Ishikawa (cell line): ENCODE data around the gene C2orf49.

ENCODE experiments used
- CEBPB ChIP-seq: IDR thresholded peaks from 2 replicates; pipeline ENCODE4 v1.6.1; 2012
- CREB1 ChIP-seq: IDR thresholded peaks from 2 replicates; pipeline ENCODE4 v1.6.1; 2012; ENCODE audit warnings: low read depth
- EGR1 ChIP-seq: IDR thresholded peaks from 2 replicates; pipeline ENCODE4 v1.6.1; 2012
- EP300 ChIP-seq: IDR thresholded peaks from 2 replicates; pipeline ENCODE4 v1.6.1; 2012; ENCODE audit warnings: borderline replicate concordance
- FOXM1 ChIP-seq: IDR thresholded peaks from 2 replicates; pipeline ENCODE4 v1.6.1; 2012; ENCODE audit warnings: low read depth, borderline replicate concordance
- NFIC ChIP-seq: IDR thresholded peaks from 2 replicates; pipeline ENCODE4 v1.6.1; 2012
- RAD21 ChIP-seq: IDR thresholded peaks from 2 replicates; pipeline ENCODE4 v1.6.1; 2012; ENCODE audit warnings: low read depth
- REST ChIP-seq: IDR thresholded peaks from 2 replicates; pipeline ENCODE4 v1.6.1; 2012; ENCODE audit warnings: low read depth, mild to moderate bottlenecking
- TAF1 ChIP-seq: IDR thresholded peaks from 2 replicates; pipeline ENCODE4 v1.6.1; 2012; ENCODE audit warnings: low read depth, mild to moderate bottlenecking
- TCF12 ChIP-seq: IDR thresholded peaks from 2 replicates; pipeline ENCODE4 v1.6.1; 2012; ENCODE audit warnings: low read depth
- TEAD4 ChIP-seq: IDR thresholded peaks from 2 replicates; pipeline ENCODE4 v1.6.1; 2012
- YY1 ChIP-seq: IDR thresholded peaks from 2 replicates; pipeline ENCODE4 v1.6.1; 2012; ENCODE audit warnings: low read depth
- ZBTB7A ChIP-seq: IDR thresholded peaks from 2 replicates; pipeline ENCODE4 v1.6.1; 2012; ENCODE audit warnings: low read depth
- TF ChIP-seq, protein P1 (sequence below): IDR thresholded peaks from 2 replicates; pipeline ENCODE4 v1.6.1; 2012
- TF ChIP-seq, protein P2 (sequence below): IDR thresholded peaks from 2 replicates; pipeline ENCODE4 v1.6.1; 2012

Gene C2orf49

DNA sequence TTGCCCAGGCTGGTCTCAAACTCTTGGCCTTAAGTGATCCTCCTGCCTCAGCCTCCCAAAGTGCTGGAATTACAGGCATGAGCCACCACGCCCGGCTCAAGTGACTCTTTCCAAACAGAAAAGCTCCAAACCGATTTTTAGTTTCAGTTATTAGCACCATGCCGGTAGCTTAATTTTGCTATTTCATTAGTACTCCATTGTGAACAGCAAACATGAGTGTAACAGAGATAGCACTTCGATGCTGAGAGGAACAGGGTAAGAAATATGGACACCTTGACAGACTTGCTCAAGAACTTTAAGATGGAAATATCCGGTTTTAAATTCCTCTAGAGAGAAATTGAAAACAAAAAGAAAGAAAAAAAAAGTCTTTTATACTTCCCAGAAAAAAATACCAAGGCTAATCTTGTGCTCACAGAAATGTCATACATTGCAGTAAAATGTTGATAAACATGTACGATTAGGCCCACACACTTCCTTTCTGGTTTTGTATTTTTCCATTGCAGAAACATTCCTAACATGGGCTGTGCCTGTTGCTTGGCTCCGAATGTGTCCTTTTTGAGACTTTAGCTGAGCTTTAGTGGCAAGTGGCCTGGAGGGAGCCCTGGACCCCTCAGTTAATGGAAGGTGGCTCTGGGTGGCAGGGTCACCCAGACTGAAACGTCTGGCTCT, 43.2 kb downstream of the C2orf49 start:
- TF ChIP-seq TAF1, result no peak
- TF ChIP-seq CEBPB, result no peak
- no peak for TF ChIP-seq FOXM1
- TF ChIP-seq YY1, result no peak
- TF ChIP-seq EGR1, result no peak
- TF ChIP-seq, protein P1, sequence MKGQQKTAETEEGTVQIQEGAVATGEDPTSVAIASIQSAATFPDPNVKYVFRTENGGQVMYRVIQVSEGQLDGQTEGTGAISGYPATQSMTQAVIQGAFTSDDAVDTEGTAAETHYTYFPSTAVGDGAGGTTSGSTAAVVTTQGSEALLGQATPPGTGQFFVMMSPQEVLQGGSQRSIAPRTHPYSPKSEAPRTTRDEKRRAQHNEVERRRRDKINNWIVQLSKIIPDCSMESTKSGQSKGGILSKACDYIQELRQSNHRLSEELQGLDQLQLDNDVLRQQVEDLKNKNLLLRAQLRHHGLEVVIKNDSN, result no peak
- no peak for TF ChIP-seq EP300
- no peak for TF ChIP-seq RAD21
- no peak for TF ChIP-seq REST
- no peak for TF ChIP-seq TEAD4
- TF ChIP-seq ZBTB7A, result no peak
- no peak for TF ChIP-seq CREB1
- no peak for TF ChIP-seq TCF12
- TF ChIP-seq, protein P2, sequence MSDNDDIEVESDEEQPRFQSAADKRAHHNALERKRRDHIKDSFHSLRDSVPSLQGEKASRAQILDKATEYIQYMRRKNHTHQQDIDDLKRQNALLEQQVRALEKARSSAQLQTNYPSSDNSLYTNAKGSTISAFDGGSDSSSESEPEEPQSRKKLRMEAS, result no peak
- no peak for TF ChIP-seq NFIC

GRCh38 chr2:105381101-105381668, 43.8 kb downstream of the C2orf49 start:
- TF ChIP-seq, protein P1, result no peak
- no peak for TF ChIP-seq REST
- TF ChIP-seq TAF1, result no peak
- no peak for TF ChIP-seq NFIC
- TF ChIP-seq TEAD4, result no peak

GRCh38 chr2:105382177-105382576, 44.8 kb downstream of the C2orf49 start:
- TF ChIP-seq EP300 (no peak), FOXM1 (no peak), REST (no peak), EGR1 (no peak), CEBPB (no peak), CREB1 (no peak), TCF12 (no peak), TAF1 (no peak), RAD21 (no peak), TEAD4 (no peak), NFIC (no peak), ZBTB7A (no peak), YY1 (no peak)
- TF ChIP-seq, protein P2, result no peak
- TF ChIP-seq, protein P1, result no peak
